ENCODE data around the gene TUBD1. TPM values are rescaled to one million over a fixed set of nuclear protein-coding genes. Genes with fewer than 3 reads are reported as not detected.
A peak's percentile ranks its signal among the peaks of the same experiment; 100 is the strongest.

The TUBD1 gene
- total RNA-seq, 2 experiments from 2014 or later: 8.6 to 13.0 TPM

GRCh38 chr17:59893676-59894100 lies 945 bp upstream of the TUBD1 start:
- Histone ChIP-seq H2AFZ (ENCODE audit: low read length) (peak overlapping the region; percentile 48; the same call in 1 of the 2 replicates), H4K20me1 (ENCODE audit: insufficient read depth, low read length) (0 out of 2 replicates have a peak, but pooled peaks cover 5% of the 10 kb centered on the region), H3K4me1 (ENCODE audit: insufficient read depth, low read length, poor library complexity, severe bottlenecking) (peaks cover 13% of the 10 kb centered on the region), H3K36me3 (ENCODE audit: insufficient read depth, low read length) (peaks cover 25% of the 10 kb centered on the region), H3K4me3 (ENCODE audit: low read depth, low read length, poor library complexity, severe bottlenecking) (peak overlapping the region; percentile 78), H3K4me2 (ENCODE audit: low read length) (peak overlapping the region; percentile 83), H3K27ac (ENCODE audit: low read depth, low read length, poor library complexity, severe bottlenecking) (peak overlapping the region; percentile 70), H3K9me2 (ENCODE audit: insufficient read depth, low read length) (no peaks in the 10 kb centered on the region), H3K79me2 (ENCODE audit: insufficient read depth, low read depth, low read length) (peaks cover 73% of the 10 kb centered on the region), H3K9me3 (ENCODE audit: low read length) (no peaks in the 10 kb centered on the region)
- DNase-seq (ENCODE audit: low spot score): no peak
- intact Hi-C loops (cut with micrococcal nuclease; ENCODE audit: unreplicated experiment): loop anchor here (5.0 kb wide), 1 partner anchor 736 kb away; the partner anchor contains the start of genes PRR11 and SKA2
- TF ChIP-seq, protein P1, sequence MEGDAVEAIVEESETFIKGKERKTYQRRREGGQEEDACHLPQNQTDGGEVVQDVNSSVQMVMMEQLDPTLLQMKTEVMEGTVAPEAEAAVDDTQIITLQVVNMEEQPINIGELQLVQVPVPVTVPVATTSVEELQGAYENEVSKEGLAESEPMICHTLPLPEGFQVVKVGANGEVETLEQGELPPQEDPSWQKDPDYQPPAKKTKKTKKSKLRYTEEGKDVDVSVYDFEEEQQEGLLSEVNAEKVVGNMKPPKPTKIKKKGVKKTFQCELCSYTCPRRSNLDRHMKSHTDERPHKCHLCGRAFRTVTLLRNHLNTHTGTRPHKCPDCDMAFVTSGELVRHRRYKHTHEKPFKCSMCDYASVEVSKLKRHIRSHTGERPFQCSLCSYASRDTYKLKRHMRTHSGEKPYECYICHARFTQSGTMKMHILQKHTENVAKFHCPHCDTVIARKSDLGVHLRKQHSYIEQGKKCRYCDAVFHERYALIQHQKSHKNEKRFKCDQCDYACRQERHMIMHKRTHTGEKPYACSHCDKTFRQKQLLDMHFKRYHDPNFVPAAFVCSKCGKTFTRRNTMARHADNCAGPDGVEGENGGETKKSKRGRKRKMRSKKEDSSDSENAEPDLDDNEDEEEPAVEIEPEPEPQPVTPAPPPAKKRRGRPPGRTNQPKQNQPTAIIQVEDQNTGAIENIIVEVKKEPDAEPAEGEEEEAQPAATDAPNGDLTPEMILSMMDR (conservative IDR thresholded peaks at IDR 0.05; ENCODE audit: low read length): no peak
- TF ChIP-seq EZH2phosphoT487 (IDR thresholded peaks at IDR 0.05; ENCODE audit: borderline replicate concordance, low read depth, low read length): no peak
- no TSS peak for BruUV-seq (replicated peaks)
- ChIA-PET CTCF (ENCODE audit: unreplicated experiment) (interaction anchor here (0.6 kb wide), 1 partner anchor 11 kb away, joined by 3 read pairs; no protein-coding TSS in a partner anchor), POLR2A (interaction anchor here (0.5 to 1.8 kb wide), 5 partner anchors 19 to 236 kb away, joined by 3 to 6 read pairs (median 4); no protein-coding TSS in a partner anchor)

GRCh38 chr17:59892251-59892923 lies 356 bp downstream of the TUBD1 start:
- TF ChIP-seq, protein P1 (conservative IDR thresholded peaks at IDR 0.05; ENCODE audit: low read length): no peak
- no peak for TF ChIP-seq EZH2phosphoT487 (IDR thresholded peaks at IDR 0.05; ENCODE audit: borderline replicate concordance, low read depth, low read length)
- intact Hi-C loops (cut with micrococcal nuclease; ENCODE audit: unreplicated experiment): loop anchor here (5.0 kb wide), 1 partner anchor 735 kb away; the partner anchor contains the start of genes PRR11 and SKA2
- H3K4me3 ChIP-seq (ENCODE audit: low read depth, low read length, poor library complexity, severe bottlenecking): peak overlapping the region; percentile 78
- no peak for DNase-seq (ENCODE audit: low spot score)
- peak overlapping the region; percentile 78 for H3K4me2 ChIP-seq (ENCODE audit: low read length)
- peaks cover 34% of the 10 kb centered on the region for H3K36me3 ChIP-seq (ENCODE audit: insufficient read depth, low read length)
- H3K27ac ChIP-seq (ENCODE audit: low read depth, low read length, poor library complexity, severe bottlenecking): peak overlapping the region; percentile 70
- TSS peak; percentile 93 for BruUV-seq (replicated peaks)
- H3K9me2 ChIP-seq (ENCODE audit: insufficient read depth, low read length): no peaks in the 10 kb centered on the region
- H2AFZ ChIP-seq (ENCODE audit: low read length): peak overlapping the region; percentile 84; the same call in 1 of the 2 replicates
- H4K20me1 ChIP-seq (ENCODE audit: insufficient read depth, low read length): 0 out of 2 replicates have a peak, but pooled peaks cover 5% of the 10 kb centered on the region
- peaks cover 13% of the 10 kb centered on the region for H3K4me1 ChIP-seq (ENCODE audit: insufficient read depth, low read length, poor library complexity, severe bottlenecking)
- ChIA-PET CTCF (ENCODE audit: unreplicated experiment) (no interaction called here), POLR2A (interaction anchor here (0.5 to 1.9 kb wide), 9 partner anchors 14 to 250 kb away, joined by 3 to 6 read pairs (median 3); partner anchors contain the start of genes HEATR6 and RNFT1)
- H3K79me2 ChIP-seq (ENCODE audit: insufficient read depth, low read depth, low read length): peaks cover 60% of the 10 kb centered on the region
- H3K9me3 ChIP-seq (ENCODE audit: low read length): no peaks in the 10 kb centered on the region

Data from OCI-LY7 (cell line).